ENCODE measurements around the gene CAPN5.

Gene CAPN5

GRCh38 chr11:77149716-77150392, 83.1 kb downstream of the CAPN5 start:
- DNase-seq (ENCODE audit: low spot score): no peak

DNA sequence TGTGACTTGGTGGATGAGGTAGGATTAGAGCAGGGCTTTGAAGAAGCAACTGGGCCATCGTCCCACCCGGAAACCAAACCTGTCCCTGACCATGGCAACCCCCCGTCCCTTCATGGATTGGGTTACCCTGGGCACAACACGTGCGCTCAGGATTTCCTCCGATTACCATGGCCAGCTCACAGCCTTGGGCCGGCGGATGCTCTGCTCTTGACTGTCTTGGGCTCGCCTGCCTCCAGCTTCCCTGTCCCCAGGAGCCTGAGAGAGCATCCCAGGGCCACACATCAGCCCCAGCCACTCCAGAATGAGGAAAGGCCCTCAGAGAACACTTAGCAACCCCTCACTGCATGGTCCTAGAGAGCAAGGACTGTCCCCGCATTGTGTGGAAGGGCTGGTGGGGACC, 84.1 kb downstream of the CAPN5 start:
- DNase-seq (ENCODE audit: low spot score): no peak

DNA sequence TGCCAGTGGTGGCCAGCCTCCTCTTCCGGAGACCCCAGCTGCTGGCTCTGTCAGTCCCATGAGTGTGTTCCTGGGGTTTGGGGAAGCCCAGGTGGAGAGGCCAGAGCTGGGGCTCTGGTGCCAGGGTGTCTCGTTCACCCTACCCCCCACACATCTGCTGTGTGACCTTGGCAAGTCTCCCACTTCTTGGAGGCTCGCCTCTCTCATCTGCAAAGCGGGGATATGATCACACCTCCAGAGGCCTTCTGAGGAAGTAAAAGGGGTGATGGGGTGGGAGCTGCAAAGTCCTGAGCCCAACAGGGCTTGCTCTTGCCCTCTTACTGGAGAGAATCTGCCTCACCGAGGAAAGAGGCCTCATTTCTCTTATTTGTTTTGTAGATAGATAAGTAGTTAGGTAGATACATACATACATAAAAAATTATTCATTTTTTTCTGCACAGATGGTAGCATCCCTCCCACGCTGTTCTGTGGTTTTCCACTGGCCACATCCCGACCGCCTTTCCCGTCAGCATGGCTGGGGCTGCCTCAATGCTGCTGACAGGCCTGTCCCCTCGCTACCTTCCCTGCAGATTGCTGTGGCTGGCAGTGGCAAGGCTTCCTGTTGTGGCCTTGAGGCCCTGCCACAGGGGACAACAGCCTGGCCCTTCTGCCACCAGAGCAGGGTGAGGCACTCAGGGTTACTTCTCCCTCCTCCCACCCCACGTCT, 85.2 kb downstream of the CAPN5 start:
- DNase-seq (ENCODE audit: low spot score): no peak

- no peak for DNase-seq (ENCODE audit: low spot score)
Observed at GRCh38 chr11:77152846-77153245, 86.1 kb downstream of the CAPN5 start.

- DNase-seq (ENCODE audit: low spot score): no peak
Observed at GRCh38 chr11:77153276-77154185, 86.8 kb downstream of the CAPN5 start.

DNA sequence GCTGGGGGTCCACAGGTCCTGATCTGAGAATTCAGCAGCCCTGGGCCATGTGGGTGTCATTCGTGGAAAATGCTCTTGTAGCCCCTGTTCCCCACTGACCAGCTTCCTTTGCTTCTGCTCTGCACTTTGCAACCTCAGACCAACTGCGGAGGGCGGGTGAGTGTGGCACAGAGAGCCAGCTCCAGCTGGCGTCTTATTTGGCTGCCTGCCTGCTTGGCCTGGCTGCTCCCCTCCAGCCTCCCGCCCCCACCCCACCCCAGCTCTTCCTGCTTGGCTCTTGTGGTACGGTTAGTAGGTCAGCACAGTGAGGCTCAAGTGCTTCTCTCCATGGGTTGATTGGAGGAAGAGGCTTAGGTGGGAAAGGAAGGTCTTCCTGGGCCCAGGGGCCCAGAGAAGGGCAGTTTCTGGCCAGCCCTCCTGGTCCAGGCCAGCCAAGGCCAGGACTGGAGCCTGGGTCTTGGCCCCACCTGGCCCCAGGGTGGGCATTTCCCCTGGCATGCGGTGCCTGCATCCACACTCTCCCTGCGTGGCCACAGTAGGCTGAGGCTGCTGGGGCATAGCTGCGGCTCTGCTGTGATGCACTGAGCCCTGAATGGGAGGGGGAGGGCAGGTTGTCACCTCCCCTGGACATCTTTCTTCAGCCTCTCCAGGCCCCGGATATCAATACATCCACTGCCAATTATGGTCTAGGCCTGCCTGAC, 87.8 kb downstream of the CAPN5 start:
- no peak for DNase-seq (ENCODE audit: low spot score)

GRCh38 chr11:77155082-77155475, 88.3 kb downstream of the CAPN5 start:
- no peak for DNase-seq (ENCODE audit: low spot score)

DNA sequence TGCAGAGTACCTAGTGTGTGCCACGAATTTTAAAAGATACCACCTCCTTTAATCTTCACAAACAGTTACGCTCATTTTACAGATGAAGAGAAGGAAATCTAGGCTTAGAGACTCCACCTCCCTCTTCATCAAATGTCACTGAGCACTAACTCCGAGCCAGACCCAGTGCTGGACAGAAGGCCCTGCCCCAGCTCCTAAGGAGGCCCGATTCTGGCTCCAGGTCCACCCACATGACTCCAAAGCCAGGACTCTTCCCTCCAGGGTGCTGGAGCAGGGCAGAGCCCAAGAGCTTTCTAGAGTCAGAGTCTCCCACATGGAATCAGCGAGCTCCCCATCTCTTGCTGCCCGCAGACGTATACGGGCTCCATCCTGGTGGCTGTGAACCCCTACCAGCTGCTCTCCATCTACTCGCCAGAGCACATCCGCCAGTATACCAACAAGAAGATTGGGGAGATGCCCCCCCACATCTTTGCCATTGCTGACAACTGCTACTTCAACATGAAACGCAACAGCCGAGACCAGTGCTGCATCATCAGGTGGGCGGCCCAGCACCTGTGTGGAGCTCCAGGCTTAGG, 88.9 kb downstream of the CAPN5 start:
- no peak for DNase-seq (ENCODE audit: low spot score)

- no peak for DNase-seq (ENCODE audit: low spot score)
Observed at GRCh38 chr11:77156396-77157195, 89.8 kb downstream of the CAPN5 start.

- DNase-seq (ENCODE audit: low spot score): no peak
Observed at GRCh38 chr11:77158041-77158695, 91.4 kb downstream of the CAPN5 start.

GRCh38 chr11:77159219-77159936, 92.6 kb downstream of the CAPN5 start:
- no peak for DNase-seq (ENCODE audit: low spot score)

DNA sequence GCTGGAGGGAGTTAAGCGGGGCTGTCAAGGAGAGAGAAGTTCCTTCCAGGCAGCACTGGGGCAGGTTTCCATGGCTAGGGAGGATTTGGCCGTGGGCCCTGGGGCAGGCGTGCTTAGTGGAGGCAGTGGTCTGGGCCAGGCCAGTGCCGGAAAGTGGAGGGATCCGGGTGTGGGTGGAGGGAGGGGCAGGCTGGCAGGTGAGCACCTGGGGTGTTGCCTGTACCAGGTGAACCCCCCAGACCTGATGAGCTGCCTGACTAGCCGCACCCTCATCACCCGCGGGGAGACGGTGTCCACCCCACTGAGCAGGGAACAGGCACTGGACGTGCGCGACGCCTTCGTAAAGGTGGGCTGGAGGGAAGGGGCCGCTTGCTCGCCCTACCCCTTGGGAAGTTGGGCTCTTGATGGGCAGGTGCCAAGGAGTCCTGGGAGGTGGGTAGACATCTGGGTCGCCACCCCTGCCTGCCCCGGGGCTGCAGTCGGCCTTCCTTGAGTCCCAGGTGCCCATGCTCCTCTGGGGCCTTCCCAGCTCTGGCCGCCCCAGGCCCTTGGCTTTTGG, 93.2 kb downstream of the CAPN5 start:
- DNase-seq (ENCODE audit: low spot score): no peak

- DNase-seq (ENCODE audit: low spot score): no peak
Observed at GRCh38 chr11:77163271-77163670, 96.5 kb downstream of the CAPN5 start.

DNA sequence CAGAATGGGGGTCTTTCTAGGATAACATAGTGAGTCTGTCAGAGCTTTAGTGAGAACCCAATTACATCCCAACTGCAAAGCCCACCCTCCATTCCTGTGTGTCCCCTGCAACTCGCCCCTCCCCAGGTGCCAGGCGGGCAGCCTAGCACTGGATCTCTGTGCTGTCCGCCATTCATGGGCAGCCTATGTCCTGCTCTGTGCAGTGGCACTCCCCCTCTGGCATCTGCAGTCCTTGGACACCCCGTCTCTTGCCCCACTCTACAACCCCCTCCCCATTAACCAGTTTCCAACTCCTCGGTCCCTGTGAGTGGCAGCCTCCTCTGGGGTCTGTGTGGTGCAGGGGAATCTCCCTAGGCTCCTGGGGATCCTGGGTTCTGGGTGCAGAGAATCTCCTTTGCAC, 98.3 kb downstream of the CAPN5 start:
- DNase-seq (ENCODE audit: low spot score): no peak

GRCh38 chr11:77166021-77166420, 99.2 kb downstream of the CAPN5 start:
- no peak for DNase-seq (ENCODE audit: low spot score)

DNA sequence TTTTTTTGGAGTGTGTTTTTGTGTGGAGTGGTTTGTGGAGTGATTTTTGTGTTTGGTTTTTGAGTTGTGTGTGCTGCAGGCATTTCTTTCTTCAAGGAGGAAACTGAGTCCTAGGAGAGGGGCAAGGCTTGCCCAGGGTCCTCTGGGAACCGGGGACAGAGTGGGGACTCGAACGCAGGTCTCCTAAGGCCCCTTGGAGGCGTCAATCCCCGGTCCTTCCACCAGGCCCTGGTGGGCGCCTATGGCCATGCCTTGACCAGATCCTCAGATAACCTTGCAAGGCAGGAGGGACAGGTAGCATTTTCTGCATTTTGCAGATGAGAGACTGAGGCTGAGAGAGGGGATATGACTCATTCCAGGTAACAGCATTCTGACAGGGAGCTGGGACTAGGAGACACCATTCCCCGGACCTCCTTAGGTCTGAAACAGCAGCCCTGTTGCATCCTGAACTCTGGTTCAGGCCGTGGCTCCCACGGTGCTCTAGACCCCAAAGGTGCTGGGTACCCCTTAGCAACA, 100.4 kb downstream of the CAPN5 start:
- DNase-seq (ENCODE audit: low spot score): no peak

DNA sequence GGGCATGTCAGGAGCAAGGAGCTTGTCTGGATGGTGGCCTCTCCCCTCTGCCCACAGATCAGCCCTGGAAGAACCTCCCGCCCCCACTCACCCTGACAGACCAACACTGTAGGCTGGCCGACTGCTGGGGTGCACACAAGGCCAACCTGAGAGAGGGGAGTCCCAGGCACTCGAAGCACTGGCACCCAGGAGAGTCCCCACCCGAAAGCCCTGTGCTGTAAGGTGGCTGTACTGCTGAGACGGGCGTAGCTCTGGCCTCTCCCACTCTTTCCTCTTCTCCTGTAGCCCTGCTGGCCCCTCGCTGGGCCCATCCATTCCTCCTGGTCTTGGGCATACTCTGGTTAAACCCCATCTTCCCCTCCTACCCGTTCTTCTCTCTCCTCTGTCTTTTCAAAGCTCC, 101.0 kb downstream of the CAPN5 start:
- no peak for DNase-seq (ENCODE audit: low spot score)

- DNase-seq (ENCODE audit: low spot score): no peak
Observed at GRCh38 chr11:77170107-77170506, 103.3 kb downstream of the CAPN5 start.

DNA sequence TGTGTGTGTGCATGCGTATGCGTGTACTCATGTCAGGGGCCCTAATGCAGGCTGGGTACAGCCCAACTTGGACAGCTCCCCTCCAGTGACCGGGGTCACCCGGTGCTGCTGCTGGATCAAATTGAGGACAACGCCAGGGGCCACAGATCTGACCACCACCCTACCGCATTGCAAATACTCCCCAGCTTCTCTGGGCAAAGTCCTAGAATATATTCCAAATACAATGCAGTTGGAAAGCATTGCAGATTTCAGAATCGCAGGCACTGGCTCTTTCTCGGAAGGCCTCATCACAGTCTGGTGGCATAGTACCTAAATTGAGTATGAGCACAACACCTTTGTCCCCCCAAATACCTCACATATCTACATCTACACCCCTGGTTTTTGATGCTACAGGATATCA, 104.5 kb downstream of the CAPN5 start:
- no peak for DNase-seq (ENCODE audit: low spot score)
